Subcutaneous abdominal adipose tissue (tissue), 5 donors: ENCODE measurements around the gene LSS.
"Not testable (repeated sequence)": the region's sequence is repeated elsewhere in the genome, so short reads cannot be mapped to it uniquely, and the experiment has no call there.

Experiments used
- H3K27ac ChIP-seq: one replicate; pipeline ENCODE4 v1.7.0; 2013; ENCODE audit warnings: low read depth, mild to moderate bottlenecking, inconsistent platforms, low read length, moderate library complexity
- H3K27me3 ChIP-seq, 5 donors: one replicate each; pipeline ENCODE4 v1.7.0; 2013; ENCODE audit warnings: low read length in 5 of 5, inconsistent platforms in 1 of 5; ENCODE audit not compliant: control insufficient read depth in 5 of 5, insufficient read depth in 4 of 5
- H3K36me3 ChIP-seq, 5 donors: one replicate each; pipeline ENCODE4 v1.7.0; 2013; ENCODE audit warnings: low read length in 5 of 5; ENCODE audit not compliant: control insufficient read depth in 5 of 5, insufficient read depth in 5 of 5
- H3K4me1 ChIP-seq, 5 donors: one replicate each; pipeline ENCODE4 v1.7.0; 2013; ENCODE audit warnings: low read length in 5 of 5, mild to moderate bottlenecking in 3 of 5, moderate library complexity in 1 of 5; ENCODE audit not compliant: control insufficient read depth in 5 of 5, insufficient read depth in 5 of 5
- H3K4me3 ChIP-seq, 5 donors: one replicate each; pipeline ENCODE4 v1.7.0; 2013; ENCODE audit warnings: low read length in 5 of 5, low read depth in 1 of 5
- H3K9ac ChIP-seq, 5 donors: one replicate each; pipeline ENCODE4 v1.7.0; 2013; ENCODE audit warnings: low read length in 5 of 5, mild to moderate bottlenecking in 4 of 5, moderate library complexity in 3 of 5
- H3K9me3 ChIP-seq, 5 donors: one replicate each; pipeline ENCODE4 v1.7.0; 2013; ENCODE audit warnings: low read length in 5 of 5; ENCODE audit not compliant: control insufficient read depth in 5 of 5
- donor health status: healthy.
- donor health status: healthy.
- donor health status: healthy.
- donor health status: healthy.
- donor health status: healthy.

LSS gene

GRCh38 chr21:46153247-46154154 is 75.1 kb downstream of the LSS start:
- Histone ChIP-seq H3K36me3 (no peaks in the 10 kb centered on the region), H3K27ac (no peak overlapping the region), H3K4me1 (peaks cover 0 to 13% (median 12%) of the 10 kb centered on the region in 5 donors), H3K9me3 (no peaks in the 10 kb centered on the region), H3K27me3 (peaks cover 0 to 8% (median 3%) of the 10 kb centered on the region in 5 donors), H3K4me3 (peak overlapping the region in 4 of 5 donors; percentile 6 to 56 (median 38)), H3K9ac (peak overlapping the region in 2 of 5 donors; percentile 35 to 64)

- Histone ChIP-seq H3K9me3 (no peaks in the 10 kb centered on the region), H3K27ac (no peak overlapping the region), H3K4me3 (peak overlapping the region in 3 of 5 donors; percentile 31 to 46 (median 33)), H3K36me3 (no peaks in the 10 kb centered on the region), H3K4me1 (peaks cover 0 to 13% (median 12%) of the 10 kb centered on the region in 5 donors), H3K9ac (peak overlapping the region in 1 of 5 donors; percentile 35), H3K27me3 (peaks cover 0 to 8% (median 3%) of the 10 kb centered on the region in 5 donors)
Observed at GRCh38 chr21:46152927-46153246, 75.7 kb downstream of the LSS start.

- H3K9ac ChIP-seq, result no peak overlapping the region
- H3K4me3 ChIP-seq, result no peak overlapping the region
- peaks cover 0 to 8% (median 3%) of the 10 kb centered on the region in 5 donors for H3K27me3 ChIP-seq
- H3K27ac ChIP-seq, result no peak overlapping the region
- no peaks in the 10 kb centered on the region for H3K9me3 ChIP-seq
- peaks cover 0 to 13% (median 12%) of the 10 kb centered on the region in 5 donors for H3K4me1 ChIP-seq
- no peaks in the 10 kb centered on the region for H3K36me3 ChIP-seq
Observed at GRCh38 chr21:46151989-46152926, 76.3 kb downstream of the LSS start.

GRCh38 chr21:46151261-46151988 is 77.1 kb downstream of the LSS start:
- no peak overlapping the region for H3K27ac ChIP-seq
- H3K36me3 ChIP-seq, result no peaks in the 10 kb centered on the region

GRCh38 chr21:46150491-46151121 is 78.0 kb downstream of the LSS start:
- Histone ChIP-seq H3K9ac (no peak overlapping the region), H3K36me3 (no peaks in the 10 kb centered on the region), H3K4me1 (peaks cover 0 to 13% (median 12%) of the 10 kb centered on the region in 5 donors), H3K27me3 (peaks cover 0 to 8% (median 3%) of the 10 kb centered on the region in 5 donors), H3K9me3 (no peaks in the 10 kb centered on the region), H3K27ac (no peak overlapping the region), H3K4me3 (no peak overlapping the region)

More at GRCh38 chr21:46151261-46151988, 77.1 kb downstream of the LSS start:
- peaks cover 0 to 13% (median 12%) of the 10 kb centered on the region in 5 donors for H3K4me1 ChIP-seq
- no peaks in the 10 kb centered on the region for H3K9me3 ChIP-seq
- H3K9ac ChIP-seq, result no peak overlapping the region
- no peak overlapping the region for H3K4me3 ChIP-seq
- peaks cover 0 to 8% (median 3%) of the 10 kb centered on the region in 5 donors for H3K27me3 ChIP-seq

- no peaks in the 10 kb centered on the region for H3K9me3 ChIP-seq
- no peaks in the 10 kb centered on the region for H3K36me3 ChIP-seq
- peaks cover 0 to 8% (median 3%) of the 10 kb centered on the region in 5 donors for H3K27me3 ChIP-seq
- peaks cover 0 to 13% (median 12%) of the 10 kb centered on the region in 5 donors for H3K4me1 ChIP-seq
- H3K4me3 ChIP-seq, result no peak overlapping the region
- no peak overlapping the region for H3K9ac ChIP-seq
- no peak overlapping the region for H3K27ac ChIP-seq
Observed at GRCh38 chr21:46150073-46150472, 78.5 kb downstream of the LSS start.

- H3K9me3 ChIP-seq, result no peaks in the 10 kb centered on the region
- peaks cover 0 to 9% (median 3%) of the 10 kb centered on the region in 5 donors for H3K27me3 ChIP-seq
- H3K9ac ChIP-seq, result no peak overlapping the region
- H3K4me1 ChIP-seq, result peaks cover 0 to 13% (median 12%) of the 10 kb centered on the region in 5 donors
- H3K36me3 ChIP-seq, result no peaks in the 10 kb centered on the region
- H3K27ac ChIP-seq, result no peak overlapping the region
- H3K4me3 ChIP-seq, result no peak overlapping the region
Observed at GRCh38 chr21:46149205-46149901, 79.2 kb downstream of the LSS start.

- H3K27ac ChIP-seq, result no peak overlapping the region
- no peak overlapping the region for H3K9ac ChIP-seq
- peaks cover 0 to 9% (median 3%) of the 10 kb centered on the region in 5 donors for H3K27me3 ChIP-seq
- no peaks in the 10 kb centered on the region for H3K9me3 ChIP-seq
- H3K4me3 ChIP-seq, result no peak overlapping the region
- H3K36me3 ChIP-seq, result no peaks in the 10 kb centered on the region
- H3K4me1 ChIP-seq, result peaks cover 0 to 12% (median 10%) of the 10 kb centered on the region in 5 donors
Observed at GRCh38 chr21:46148106-46148505, 80.5 kb downstream of the LSS start.

- not testable (repeated sequence) for H3K9ac ChIP-seq, H3K4me3 ChIP-seq, H3K27ac ChIP-seq, H3K9me3 ChIP-seq, H3K36me3 ChIP-seq, H3K27me3 ChIP-seq, H3K4me1 ChIP-seq
Observed at GRCh38 chr21:46147429-46147828, 81.1 kb downstream of the LSS start.
